ENCODE measurements around the gene CLDN34.

The CLDN34 gene

DNA sequence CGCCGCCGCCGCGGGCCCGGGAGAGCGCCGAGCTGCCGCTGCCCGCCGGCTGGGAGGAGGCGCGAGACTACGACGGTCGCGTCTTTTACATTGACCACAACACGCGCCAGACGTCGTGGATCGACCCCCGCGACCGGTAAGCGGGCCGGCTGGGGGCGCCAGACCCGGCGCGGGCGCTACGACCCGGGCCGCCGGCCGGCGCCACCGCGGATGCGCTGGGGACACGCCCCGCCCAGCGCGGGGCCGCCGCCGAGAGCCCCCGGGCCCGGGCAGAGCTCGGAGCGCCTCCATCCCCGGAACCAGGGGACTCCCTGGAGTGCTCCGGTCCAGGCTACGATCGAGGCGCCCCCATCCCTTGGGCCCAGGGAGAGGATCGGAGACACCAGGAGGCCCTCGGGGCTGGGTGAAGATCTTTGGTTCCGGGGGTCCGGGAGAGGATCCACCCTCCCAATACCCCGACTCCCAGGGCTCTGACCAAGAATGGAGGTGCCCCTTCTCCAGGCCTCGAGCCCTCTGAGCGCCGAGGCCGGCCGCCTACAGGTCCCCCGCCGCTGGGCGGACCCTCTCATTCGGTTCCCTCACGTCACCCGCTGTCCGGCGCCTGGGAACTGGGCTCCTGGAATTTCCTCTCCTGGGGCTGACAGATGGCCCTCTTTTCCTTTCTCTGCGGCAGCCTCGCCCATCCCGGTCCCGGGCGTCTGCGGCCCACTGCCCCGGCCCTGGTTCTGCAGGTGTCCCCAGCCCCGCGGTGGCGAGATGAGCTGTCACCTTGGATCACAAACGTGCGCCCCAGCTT lies 48.8 kb downstream of the CLDN34 start:
- ATAC-seq: peak; percentile 23
- TF ChIP-seq ARNTL (CRISPR knock-in tag; IDR thresholded peaks at IDR 0.05; ENCODE audit: borderline replicate concordance, low read depth): no peak
- TF ChIP-seq SNAI2 (CRISPR knock-in tag; IDR thresholded peaks at IDR 0.05): no peak
- TF ChIP-seq ZNF8 (CRISPR knock-in tag; IDR thresholded peaks at IDR 0.05): no peak
- no peak for TF ChIP-seq ISL1 (CRISPR knock-in tag; IDR thresholded peaks at IDR 0.05)
- TF ChIP-seq BACH2 (CRISPR knock-in tag; IDR thresholded peaks at IDR 0.05; ENCODE audit: borderline replicate concordance): no peak
- no peak for TF ChIP-seq RARB (CRISPR knock-in tag; IDR thresholded peaks at IDR 0.05)
- no peak for TF ChIP-seq CSRNP3 (CRISPR knock-in tag; IDR thresholded peaks at IDR 0.05)
- no peak for TF ChIP-seq TCF4 (CRISPR knock-in tag; IDR thresholded peaks at IDR 0.05; ENCODE audit: borderline replicate concordance)
- no peak for TF ChIP-seq POU6F1 (CRISPR knock-in tag; IDR thresholded peaks at IDR 0.05; ENCODE audit: borderline replicate concordance, low read depth)
- TF ChIP-seq, protein P1, sequence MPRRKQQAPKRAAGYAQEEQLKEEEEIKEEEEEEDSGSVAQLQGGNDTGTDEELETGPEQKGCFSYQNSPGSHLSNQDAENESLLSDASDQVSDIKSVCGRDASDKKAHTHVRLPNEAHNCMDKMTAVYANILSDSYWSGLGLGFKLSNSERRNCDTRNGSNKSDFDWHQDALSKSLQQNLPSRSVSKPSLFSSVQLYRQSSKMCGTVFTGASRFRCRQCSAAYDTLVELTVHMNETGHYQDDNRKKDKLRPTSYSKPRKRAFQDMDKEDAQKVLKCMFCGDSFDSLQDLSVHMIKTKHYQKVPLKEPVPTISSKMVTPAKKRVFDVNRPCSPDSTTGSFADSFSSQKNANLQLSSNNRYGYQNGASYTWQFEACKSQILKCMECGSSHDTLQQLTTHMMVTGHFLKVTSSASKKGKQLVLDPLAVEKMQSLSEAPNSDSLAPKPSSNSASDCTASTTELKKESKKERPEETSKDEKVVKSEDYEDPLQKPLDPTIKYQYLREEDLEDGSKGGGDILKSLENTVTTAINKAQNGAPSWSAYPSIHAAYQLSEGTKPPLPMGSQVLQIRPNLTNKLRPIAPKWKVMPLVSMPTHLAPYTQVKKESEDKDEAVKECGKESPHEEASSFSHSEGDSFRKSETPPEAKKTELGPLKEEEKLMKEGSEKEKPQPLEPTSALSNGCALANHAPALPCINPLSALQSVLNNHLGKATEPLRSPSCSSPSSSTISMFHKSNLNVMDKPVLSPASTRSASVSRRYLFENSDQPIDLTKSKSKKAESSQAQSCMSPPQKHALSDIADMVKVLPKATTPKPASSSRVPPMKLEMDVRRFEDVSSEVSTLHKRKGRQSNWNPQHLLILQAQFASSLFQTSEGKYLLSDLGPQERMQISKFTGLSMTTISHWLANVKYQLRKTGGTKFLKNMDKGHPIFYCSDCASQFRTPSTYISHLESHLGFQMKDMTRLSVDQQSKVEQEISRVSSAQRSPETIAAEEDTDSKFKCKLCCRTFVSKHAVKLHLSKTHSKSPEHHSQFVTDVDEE (CRISPR knock-in tag; IDR thresholded peaks at IDR 0.05): no peak
- TF ChIP-seq CSDC2 (CRISPR knock-in tag; IDR thresholded peaks at IDR 0.05): no peak
- TF ChIP-seq ZFP3 (CRISPR knock-in tag; IDR thresholded peaks at IDR 0.05): no peak
- no peak for TF ChIP-seq ZC3H10 (CRISPR knock-in tag; IDR thresholded peaks at IDR 0.05)
- TF ChIP-seq PPARA (CRISPR knock-in tag; IDR thresholded peaks at IDR 0.05; ENCODE audit: borderline replicate concordance): no peak
- no peak for TF ChIP-seq ZNF70 (CRISPR knock-in tag; IDR thresholded peaks at IDR 0.05)
- TF ChIP-seq, protein P2, sequence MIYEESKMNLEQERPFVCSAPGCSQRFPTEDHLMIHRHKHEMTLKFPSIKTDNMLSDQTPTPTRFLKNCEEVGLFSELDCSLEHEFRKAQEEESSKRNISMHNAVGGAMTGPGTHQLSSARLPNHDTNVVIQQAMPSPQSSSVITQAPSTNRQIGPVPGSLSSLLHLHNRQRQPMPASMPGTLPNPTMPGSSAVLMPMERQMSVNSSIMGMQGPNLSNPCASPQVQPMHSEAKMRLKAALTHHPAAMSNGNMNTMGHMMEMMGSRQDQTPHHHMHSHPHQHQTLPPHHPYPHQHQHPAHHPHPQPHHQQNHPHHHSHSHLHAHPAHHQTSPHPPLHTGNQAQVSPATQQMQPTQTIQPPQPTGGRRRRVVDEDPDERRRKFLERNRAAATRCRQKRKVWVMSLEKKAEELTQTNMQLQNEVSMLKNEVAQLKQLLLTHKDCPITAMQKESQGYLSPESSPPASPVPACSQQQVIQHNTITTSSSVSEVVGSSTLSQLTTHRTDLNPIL (CRISPR knock-in tag; IDR thresholded peaks at IDR 0.05; ENCODE audit: low read depth): no peak
- TF ChIP-seq OSR1 (CRISPR knock-in tag; IDR thresholded peaks at IDR 0.05): no peak
- no peak for TF ChIP-seq ESRRG (CRISPR knock-in tag; IDR thresholded peaks at IDR 0.05)

- TF ChIP-seq RARB (CRISPR knock-in tag; IDR thresholded peaks at IDR 0.05) (no peak), POU6F1 (CRISPR knock-in tag; IDR thresholded peaks at IDR 0.05; ENCODE audit: borderline replicate concordance, low read depth) (no peak), ESRRG (CRISPR knock-in tag; IDR thresholded peaks at IDR 0.05) (no peak), OSR1 (CRISPR knock-in tag; IDR thresholded peaks at IDR 0.05) (no peak), ZNF565 (CRISPR knock-in tag; conservative IDR thresholded peaks at IDR 0.05; ENCODE audit: low read depth) (no peak), BACH2 (CRISPR knock-in tag; IDR thresholded peaks at IDR 0.05; ENCODE audit: borderline replicate concordance) (no peak), TOX (CRISPR knock-in tag; IDR thresholded peaks at IDR 0.05; ENCODE audit: borderline replicate concordance) (no peak), PATZ1 (CRISPR knock-in tag; IDR thresholded peaks at IDR 0.05; ENCODE audit: borderline replicate concordance) (no peak), ISL1 (CRISPR knock-in tag; IDR thresholded peaks at IDR 0.05) (no peak), TCF4 (CRISPR knock-in tag; IDR thresholded peaks at IDR 0.05; ENCODE audit: borderline replicate concordance) (no peak), ZFP3 (CRISPR knock-in tag; IDR thresholded peaks at IDR 0.05) (no peak), CSDC2 (CRISPR knock-in tag; IDR thresholded peaks at IDR 0.05) (no peak), ZC3H10 (CRISPR knock-in tag; IDR thresholded peaks at IDR 0.05) (no peak), GLIS3 (CRISPR knock-in tag; IDR thresholded peaks at IDR 0.05) (no peak)
- no peak for ATAC-seq
Observed at GRCh38 chrX:10016519-10017132, 49.5 kb downstream of the CLDN34 start.

All from SK-N-SH treated with all-trans-retinoic acid at 6 μM for 48 hours (cell line).